HCT116 (cell line): Measurements from ENCODE around the gene TNRC6C.

Experiments
- CEBPB ChIP-seq: IDR thresholded peaks from 2 replicates; pipeline ENCODE4 v1.6.1; 2012; ENCODE audit warnings: low read depth
- ELF1 ChIP-seq: IDR thresholded peaks from 2 replicates; pipeline ENCODE4 v1.6.1; 2012; ENCODE audit warnings: low read depth, borderline replicate concordance
- EZH2 ChIP-seq: fragments of 200-600 bp; sonication (generic); IDR thresholded peaks from 2 replicates; pipeline ENCODE4 v1.6.1; 2017; ENCODE audit warnings: antibody characterized with exemption, mixed run types
- EZH2phosphoT487 ChIP-seq: fragments of 200-600 bp; IDR thresholded peaks from 2 replicates; pipeline ENCODE4 v1.6.1; 2018; ENCODE audit warnings: antibody characterized with exemption, borderline replicate concordance
- JUND ChIP-seq: IDR thresholded peaks from 2 replicates; pipeline ENCODE4 v1.6.1; 2012
- POLR2A ChIP-seq: IDR thresholded peaks from 2 replicates; pipeline ENCODE4 v1.7.0; 2011; ENCODE audit warnings: borderline replicate concordance; ENCODE audit not compliant: insufficient read depth, insufficient read length; ENCODE audit errors: extremely low read depth
- RAD21 ChIP-seq: IDR thresholded peaks from 2 replicates; pipeline ENCODE4 v1.6.1; 2012; ENCODE audit warnings: low read depth, mild to moderate bottlenecking
- SP1 ChIP-seq: IDR thresholded peaks from 2 replicates; pipeline ENCODE4 v1.6.1; 2012; ENCODE audit warnings: low read depth
- TF ChIP-seq, protein P1 (sequence below): IDR thresholded peaks from 2 replicates; pipeline ENCODE4 v1.6.1; 2012
- TF ChIP-seq, protein P2 (sequence below), 3 experiments: fragments of 200-600 bp in 1 of 3; sonication (generic) in 1 of 3; IDR thresholded peaks in 2 of 3; conservative IDR thresholded peaks in 1 of 3; 2 replicates each; pipeline ENCODE4 v1.5.1; 2012 to 2017; ENCODE audit warnings: low read depth in 2 of 3, low read length in 2 of 3, antibody characterized with exemption in 1 of 3, borderline replicate concordance in 1 of 3, control low read depth in 1 of 3, mild to moderate bottlenecking in 1 of 3, mixed read lengths in 1 of 3, mixed run types in 1 of 3, moderate library complexity in 1 of 3; ENCODE audit not compliant: insufficient read depth in 1 of 3

DNA sequence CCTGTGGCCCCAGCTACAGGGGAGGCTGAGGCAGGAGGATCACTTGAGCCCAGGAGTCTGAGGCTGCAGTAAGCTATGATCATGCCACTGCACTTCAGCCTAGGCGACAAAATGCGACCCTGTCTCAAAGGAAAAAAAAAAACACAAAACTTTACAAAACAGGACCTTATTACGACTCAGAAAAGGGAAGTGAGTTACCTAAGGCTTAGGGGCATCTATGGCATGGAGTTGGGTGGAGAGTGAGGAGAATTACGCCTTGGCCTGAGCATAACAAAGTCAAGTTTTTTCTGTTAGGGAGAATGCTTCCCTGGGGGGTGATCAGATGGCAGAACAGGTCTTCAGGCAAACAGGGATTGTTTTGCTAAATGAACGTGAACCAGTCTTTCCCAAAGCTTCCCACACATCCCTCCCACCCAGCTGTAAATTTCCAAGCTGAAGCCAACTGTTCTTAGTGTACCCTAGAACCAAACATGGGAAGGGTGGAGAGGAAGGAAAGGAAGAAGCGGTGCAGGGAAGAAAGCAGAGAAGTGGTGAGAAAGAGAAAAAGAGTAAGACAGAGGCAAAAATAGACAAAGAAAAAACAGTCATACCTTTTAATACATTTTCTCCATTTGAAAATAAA, 24.6 kb upstream of the TNRC6C start:
- TF ChIP-seq, protein P1, sequence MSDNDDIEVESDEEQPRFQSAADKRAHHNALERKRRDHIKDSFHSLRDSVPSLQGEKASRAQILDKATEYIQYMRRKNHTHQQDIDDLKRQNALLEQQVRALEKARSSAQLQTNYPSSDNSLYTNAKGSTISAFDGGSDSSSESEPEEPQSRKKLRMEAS: no peak
- TF ChIP-seq, protein P2, sequence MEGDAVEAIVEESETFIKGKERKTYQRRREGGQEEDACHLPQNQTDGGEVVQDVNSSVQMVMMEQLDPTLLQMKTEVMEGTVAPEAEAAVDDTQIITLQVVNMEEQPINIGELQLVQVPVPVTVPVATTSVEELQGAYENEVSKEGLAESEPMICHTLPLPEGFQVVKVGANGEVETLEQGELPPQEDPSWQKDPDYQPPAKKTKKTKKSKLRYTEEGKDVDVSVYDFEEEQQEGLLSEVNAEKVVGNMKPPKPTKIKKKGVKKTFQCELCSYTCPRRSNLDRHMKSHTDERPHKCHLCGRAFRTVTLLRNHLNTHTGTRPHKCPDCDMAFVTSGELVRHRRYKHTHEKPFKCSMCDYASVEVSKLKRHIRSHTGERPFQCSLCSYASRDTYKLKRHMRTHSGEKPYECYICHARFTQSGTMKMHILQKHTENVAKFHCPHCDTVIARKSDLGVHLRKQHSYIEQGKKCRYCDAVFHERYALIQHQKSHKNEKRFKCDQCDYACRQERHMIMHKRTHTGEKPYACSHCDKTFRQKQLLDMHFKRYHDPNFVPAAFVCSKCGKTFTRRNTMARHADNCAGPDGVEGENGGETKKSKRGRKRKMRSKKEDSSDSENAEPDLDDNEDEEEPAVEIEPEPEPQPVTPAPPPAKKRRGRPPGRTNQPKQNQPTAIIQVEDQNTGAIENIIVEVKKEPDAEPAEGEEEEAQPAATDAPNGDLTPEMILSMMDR (IDR thresholded peaks at IDR 0.05 in 2 of 3, conservative IDR thresholded peaks at IDR 0.05 in 1 of 3; ENCODE audit: borderline replicate concordance in 1 of 3, insufficient read depth in 1 of 3, low read depth in 2 of 3, low read length in 2 of 3): no peak
- no peak for TF ChIP-seq EZH2phosphoT487
- no peak for TF ChIP-seq POLR2A
- no peak for TF ChIP-seq JUND
- TF ChIP-seq RAD21: no peak
- no peak for TF ChIP-seq EZH2
- TF ChIP-seq ELF1: no peak
- TF ChIP-seq CEBPB: no peak
- no peak for TF ChIP-seq SP1
